Heart left ventricle (tissue), 13 donors: ENCODE data around the gene MAST4.

Experiments used
- CTCF ChIP-seq, 12 donors: fragments of 200-600 bp; sonication (generic) in 4 of 12; IDR thresholded peaks; one replicate each; pipeline versions ENCODE4 v1.5.0 to v1.8.0; 2018 to 2022; ENCODE audit warnings: antibody characterized with exemption in 12 of 12, mild to moderate bottlenecking in 5 of 12
- POLR2A ChIP-seq, 2 donors: fragments of 450-650 bp; IDR thresholded peaks; one replicate each; pipeline ENCODE4 v1.6.1; 2017; ENCODE audit warnings: antibody characterized with exemption in 2 of 2, mild to moderate bottlenecking in 2 of 2, moderate library complexity in 2 of 2
- donor health status: ischemic (EF 13 %, LVEDD 7.1; RV severe dilation, severe dysfunction).
- donor health status: DM: no; HTN: yes; CAD: no.
- donor health status: DM: no; HTN: no; CAD: no.
- donor health status: ischemic (EF 25% LVEDD 6.9; RV normal size, moderate dysfunction).
- donor health status: ischemic (EF 25% LVEDD 5.7; RV mildly dilated, moderate dysfunction).
- donor health status: ischemic (EF 35%, LVEDD 5.7; RV mildly dilated, moderate dysfunction).
- donor health status: nonischemic (EF 11% LVEDD 7.7; RV severe dilation, severe dysfunction).
- donor health status: DM: yes; HTN: yes; CAD: no.
- donor health status: PGD.
- donor health status: ischemic (EF 29% LVEDD 5.4; RV normal size, mild dysfunction).
- donor health status: nonischemic (EF 23%, LVEDD 6.1; RV moderate dilation, normal function).

- no peak for TF ChIP-seq CTCF (IDR thresholded peaks at IDR 0.05)
- TF ChIP-seq POLR2A (IDR thresholded peaks at IDR 0.05), result no peak
Observed at GRCh38 chr5:66639037-66639436, 42.8 kb downstream of the MAST4 start.
